Endothelial cell of umbilical vein (primary cell): ENCODE results near the gene ITIH4. TPM values are rescaled to one million over a fixed set of nuclear protein-coding genes. Genes with fewer than 3 reads are reported as not detected.

ENCODE experiments used
- BruUV-seq: library from RNA; stranded (reverse); fragments of 400-500 nt; replicated peaks from 2 replicates; lab custom pipeline; 2021; lab: Mats Ljungman, UMichigan
- CTCF ChIA-PET: fragments of 300-600, 350-600 bp; sonication (Branson Sonifier 250); formaldehyde crosslinking; loops from one replicate; lab custom pipeline; 2021; ENCODE audit warnings: antibody characterized with exemption, inconsistent platforms; lab: Charles Lee
- POLR2A ChIA-PET: fragments of 300-600, 350-600 bp; sonication (Branson Sonifier 250); formaldehyde crosslinking; loops from one replicate; lab custom pipeline; 2021; ENCODE audit warnings: antibody characterized with exemption, inconsistent platforms; lab: Charles Lee
- DNase-seq: peaks from one replicate; pipeline ENCODE4 v3.0.0-alpha.2; 2011; ENCODE audit warnings: low read depth, low spot score
- FAIRE-seq: peaks from 2 replicates; lab custom pipeline; 2011; peaks lifted over from hg19 to GRCh38; lab: Jason Lieb, UNC
- H2AFZ ChIP-seq: 2 replicates; pipeline ENCODE4 v1.6.0; 2012; ENCODE audit warnings: low read depth, low read length, control low read depth, inconsistent platforms
- H3K27ac ChIP-seq: 2 replicates; pipeline ENCODE4 v1.5.1; 2011; ENCODE audit warnings: low read depth, mild to moderate bottlenecking, control low read depth, low read length, moderate library complexity; ENCODE audit not compliant: insufficient read depth
- H3K27me3 ChIP-seq, 2 experiments: 2 replicates each; pipeline versions ENCODE4 v1.6.0 to v1.6.1; 2011; ENCODE audit warnings: low read length in 2 of 2, mixed read lengths in 1 of 2; ENCODE audit not compliant: control insufficient read depth in 2 of 2, insufficient read depth in 2 of 2
- H3K36me3 ChIP-seq, 2 experiments: 2 replicates in 1 of 2; 3 replicates in 1 of 2; pipeline ENCODE4 v1.5.1; 2011; ENCODE audit warnings: low read length in 2 of 2, mild to moderate bottlenecking in 1 of 2, moderate library complexity in 1 of 2; ENCODE audit not compliant: control insufficient read depth in 2 of 2, insufficient read depth in 2 of 2; ENCODE audit errors: extremely low read depth in 1 of 2
- H3K4me1 ChIP-seq: 3 replicates; pipeline ENCODE4 v1.5.1; 2011; ENCODE audit warnings: mild to moderate bottlenecking, low read length; ENCODE audit not compliant: control insufficient read depth, insufficient read depth; ENCODE audit errors: extremely low read depth
- H3K4me2 ChIP-seq: 2 replicates; pipeline ENCODE4 v1.6.1; 2011; ENCODE audit warnings: low read length, control low read depth, mixed read lengths; ENCODE audit not compliant: insufficient read depth
- H3K4me3 ChIP-seq, 3 experiments: fragments of 200-600 bp in 1 of 3; sonication (generic), shearing (Covaris generic) in 1 of 3; replicated peaks in 1 of 3; 2 replicates each; pipeline ENCODE4 v1.5.1; 2011 to 2016; ENCODE audit warnings: control low read depth in 3 of 3, low read length in 3 of 3, mild to moderate bottlenecking in 2 of 3, inconsistent platforms in 1 of 3, low read depth in 1 of 3, moderate library complexity in 1 of 3; ENCODE audit not compliant: insufficient read depth in 1 of 3
- H3K79me2 ChIP-seq: 2 replicates; pipeline ENCODE4 v1.6.0; 2012; ENCODE audit warnings: low read length, inconsistent platforms; ENCODE audit not compliant: control insufficient read depth, insufficient read depth
- H3K9ac ChIP-seq: replicated peaks from 2 replicates; pipeline ENCODE3; 2011; ENCODE audit warnings: low read length, control low read depth; ENCODE audit not compliant: insufficient read depth; ENCODE audit errors: extremely low read depth
- H3K9me1 ChIP-seq: replicated peaks from 3 replicates; pipeline ENCODE4 v1.6.0; 2011; ENCODE audit warnings: mild to moderate bottlenecking, low read length; ENCODE audit not compliant: control insufficient read depth, insufficient read depth; ENCODE audit errors: extremely low read depth
- H3K9me3 ChIP-seq: replicated peaks from 2 replicates; pipeline ENCODE4 v1.5.1; 2012; ENCODE audit warnings: low read length, inconsistent platforms; ENCODE audit not compliant: control insufficient read depth, insufficient read depth
- H4K20me1 ChIP-seq: replicated peaks from 2 replicates; pipeline ENCODE3; 2011; ENCODE audit warnings: mild to moderate bottlenecking, low read length; ENCODE audit not compliant: control insufficient read depth, insufficient read depth; ENCODE audit errors: extremely low read depth
- CTCF ChIP-seq, 2 donors: IDR thresholded peaks; 1 replicate in 1 of 2; 2 replicates in 1 of 2; pipeline ENCODE4 v1.5.1; 2011; ENCODE audit warnings: low read length in 2 of 2, mild to moderate bottlenecking in 2 of 2, moderate library complexity in 2 of 2, control low read depth in 1 of 2, inconsistent platforms in 1 of 2, low read depth in 1 of 2; ENCODE audit not compliant: insufficient read depth in 1 of 2; ENCODE audit errors: extremely low read depth in 1 of 2
- EZH2 ChIP-seq: IDR thresholded peaks from 2 replicates; pipeline ENCODE4 v1.6.1; 2012; ENCODE audit warnings: borderline replicate concordance, low read depth, mild to moderate bottlenecking, moderate library complexity, low read length, inconsistent platforms; ENCODE audit not compliant: severe bottlenecking
- FOS ChIP-seq: IDR thresholded peaks from 2 replicates; pipeline ENCODE4 v1.6.1; 2011; ENCODE audit warnings: mild to moderate bottlenecking, low read length, moderate library complexity, borderline replicate concordance; ENCODE audit not compliant: insufficient read depth
- GATA2 ChIP-seq: IDR thresholded peaks from 2 replicates; pipeline ENCODE4 v1.7.0; 2011; ENCODE audit warnings: low read depth, mild to moderate bottlenecking, moderate library complexity, mixed read lengths, low read length; ENCODE audit not compliant: insufficient read length, insufficient read depth
- JUN ChIP-seq: IDR thresholded peaks from 2 replicates; pipeline ENCODE4 v1.6.1; 2011; ENCODE audit warnings: borderline replicate concordance, low read depth; ENCODE audit not compliant: insufficient read length, insufficient read depth
- MAX ChIP-seq: IDR thresholded peaks from 2 replicates; pipeline ENCODE4 v1.6.1; 2011; ENCODE audit not compliant: insufficient read depth, insufficient read length
- MYC ChIP-seq: IDR thresholded peaks from one replicate; pipeline ENCODE4 v1.6.1; 2011; ENCODE audit warnings: mild to moderate bottlenecking, low read depth, low read length
- POLR2A ChIP-seq: IDR thresholded peaks from 2 replicates; pipeline ENCODE4 v1.6.1; 2012; ENCODE audit warnings: low read depth, mild to moderate bottlenecking, control low read depth, low read length
- POLR2AphosphoS5 ChIP-seq: IDR thresholded peaks from 2 replicates; pipeline ENCODE4 v1.6.1; 2012; ENCODE audit warnings: low read depth, mild to moderate bottlenecking, control low read depth, low read length, moderate library complexity; ENCODE audit not compliant: insufficient read depth
- dilution Hi-C: fragments of 300-500 bp; cut with MboI; formaldehyde crosslinking; loops from one replicate; pipeline ENCODE4 v1.15.0; 2019; ENCODE audit warnings: low sequenced_read_pairs; ENCODE audit not compliant: extremely low pct_ligation_motif_present
- intact Hi-C: fragments of 100-400 bp; cut with micrococcal nuclease; formaldehyde crosslinking; loops from one replicate; pipeline ENCODE4 v1.10.0; 2022
- polyA plus RNA-seq, 4 experiments: library from polyadenylated mRNA; depleted of rRNA in 3 of 4; stranded (reverse) in 3 of 4; unstranded in 1 of 4; fragments of >200 nt; gene quantifications; 2 replicates each; pipeline versions ENCODE4 v1.2.1 to v1.2.3, GENCODE V29; 2011 to 2012; ENCODE audit warnings: missing spikeins in 1 of 4
- total RNA-seq: library from RNA; stranded (reverse); gene quantifications from 2 replicates; pipeline ENCODE4 v1.2.3, GENCODE V29; 2021

The ITIH4 gene
- total and polyA plus RNA-seq, 2 donors (not counting 3 experiments of a cell fraction or from before 2014, with no cell fraction given), result 0.17 to 2.4 TPM

DNA sequence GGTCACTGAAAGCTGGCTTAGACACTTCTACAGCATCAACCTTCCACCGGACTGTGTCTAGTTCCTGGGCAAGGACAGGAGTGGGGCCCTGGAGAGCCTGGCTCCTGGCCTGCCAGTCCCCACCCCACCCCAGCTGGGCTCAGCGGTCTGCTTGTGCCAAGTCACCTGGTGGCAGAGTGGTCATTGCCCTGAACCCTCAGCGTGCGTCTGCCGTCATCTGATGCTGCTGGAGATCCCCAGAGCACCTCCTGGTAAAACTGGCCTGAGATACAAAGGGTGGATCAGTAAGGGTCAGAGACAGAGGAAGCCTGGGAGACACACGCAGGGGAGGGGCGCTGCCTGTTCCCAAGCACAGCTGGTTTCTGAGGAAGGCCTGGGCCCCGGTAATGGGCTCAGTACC is 16.7 kb downstream of the ITIH4 start:
- POLR2A ChIA-PET, result no interaction called here
- intact Hi-C loops, result no loop called here
- TF ChIP-seq FOS (no peak), MAX (no peak), POLR2AphosphoS5 (no peak), EZH2 (no peak), GATA2 (no peak), JUN (no peak), MYC (no peak), POLR2A (no peak), CTCF (IDR thresholded peaks at IDR 0.05; ENCODE audit: extremely low read depth in 1 of 2, insufficient read depth in 1 of 2, low read depth in 1 of 2, low read length in 2 of 2) (no peak)

More for the DNA sequence above, 16.7 kb downstream of the ITIH4 start:
- H3K36me3 ChIP-seq, result no peaks in the 10 kb centered on the region
- no peaks in the 10 kb centered on the region for H3K9me1 ChIP-seq
- H3K27ac ChIP-seq, result no peak overlapping the region
- FAIRE-seq (no peak), DNase-seq (no peak)
- H3K79me2 ChIP-seq, result no peaks in the 10 kb centered on the region
- BruUV-seq, result no TSS peak
- H3K9me3 ChIP-seq, result no peaks in the 10 kb centered on the region
- CTCF ChIA-PET, result interaction anchor here (3.8 kb wide), 1 partner anchor 7 kb away, joined by 17 read pairs; no protein-coding TSS in a partner anchor
- no peak overlapping the region for H3K9ac ChIP-seq
- no peaks in the 10 kb centered on the region for H3K27me3 ChIP-seq
- no peak overlapping the region for H3K4me2 ChIP-seq
- H4K20me1 ChIP-seq, result no peaks in the 10 kb centered on the region
- dilution Hi-C loops, result no loop called here
- H3K4me1 ChIP-seq, result no peaks in the 10 kb centered on the region
- H2AFZ ChIP-seq, result no peak overlapping the region
- H3K4me3 ChIP-seq, result no peak overlapping the region
